GM23338 (cell line): ENCODE measurements around the gene ATF7. TPM values are rescaled to one million over a fixed set of nuclear protein-coding genes. Genes with fewer than 3 reads are reported as not detected.

Source experiments
- ATAC-seq: fragments of 200-7000 bp; cut with Tn5 transposase; 3 replicates; pipeline ENCODE4 v1.9.1; 2020
- DNase-seq: peaks from one replicate; pipeline ENCODE4 v3.0.0-alpha.2; 2015; ENCODE audit warnings: low spot score
- H2AFZ ChIP-seq: fragments of 200-600 bp; sonication (generic); 2 replicates; pipeline ENCODE4 v1.8.0; 2016; ENCODE audit warnings: antibody characterized with exemption, mild to moderate bottlenecking, moderate library complexity
- H3F3A ChIP-seq: fragments of 200-600 bp; sonication (generic); replicated peaks from 2 replicates; pipeline ENCODE4 v1.8.0; 2017; ENCODE audit warnings: antibody characterized with exemption, mixed run types, low read depth
- H3K27ac ChIP-seq: fragments of 200-600 bp; sonication (generic); 2 replicates; pipeline ENCODE4 v1.6.1; 2016; ENCODE audit warnings: low read depth
- H3K27me3 ChIP-seq: fragments of 200-600 bp; sonication (generic); 2 replicates; pipeline ENCODE4 v1.8.0; 2016; ENCODE audit warnings: mild to moderate bottlenecking, mixed run types, moderate library complexity; ENCODE audit not compliant: insufficient read depth
- H3K36me3 ChIP-seq: fragments of 200-600 bp; sonication (generic); 2 replicates; pipeline ENCODE4 v1.8.0; 2016; ENCODE audit warnings: mild to moderate bottlenecking; ENCODE audit not compliant: insufficient read depth
- H3K4me1 ChIP-seq: fragments of 200-600 bp; sonication (generic); 2 replicates; pipeline ENCODE4 v1.8.0; 2016; ENCODE audit warnings: mild to moderate bottlenecking, moderate library complexity; ENCODE audit not compliant: insufficient read depth
- H3K4me2 ChIP-seq: fragments of 200-600 bp; sonication (generic); 2 replicates; pipeline ENCODE4 v1.7.1; 2017; ENCODE audit warnings: mixed run types
- H3K4me3 ChIP-seq: fragments of 200-600 bp; sonication (generic); 2 replicates; pipeline ENCODE4 v1.6.1; 2016; ENCODE audit warnings: mixed run types
- H3K79me2 ChIP-seq: fragments of 200-600 bp; sonication (generic); replicated peaks from 2 replicates; pipeline ENCODE4 v1.8.0; 2017; ENCODE audit warnings: mild to moderate bottlenecking; ENCODE audit not compliant: insufficient read depth
- H3K9me2 ChIP-seq: fragments of 200-600 bp; sonication (generic); 2 replicates; pipeline ENCODE4 v1.8.0; 2017; ENCODE audit not compliant: insufficient read depth
- H4K20me1 ChIP-seq: fragments of 200-600 bp; sonication (generic); replicated peaks from 2 replicates; pipeline ENCODE4 v1.8.0; 2017; ENCODE audit warnings: mild to moderate bottlenecking; ENCODE audit not compliant: insufficient read depth
- H3K27ac Mint-ChIP-seq: 2 replicates; pipeline ENCODE4 v1.8.0; 2020; ENCODE audit warnings: inconsistent platforms, mild to moderate bottlenecking, moderate library complexity, mixed read lengths
- H3K27me3 Mint-ChIP-seq: 3 replicates; pipeline ENCODE4 v1.8.0; 2022; ENCODE audit warnings: low read depth, mild to moderate bottlenecking, moderate library complexity, mixed read lengths, inconsistent platforms; ENCODE audit not compliant: insufficient read depth, poor library complexity
- H3K36me3 Mint-ChIP-seq: 3 replicates; pipeline ENCODE4 v1.8.0; 2021; ENCODE audit warnings: low read depth, mild to moderate bottlenecking, inconsistent platforms, moderate library complexity, mixed read lengths
- H3K4me1 Mint-ChIP-seq: 3 replicates; pipeline ENCODE4 v1.8.0; 2020; ENCODE audit warnings: mild to moderate bottlenecking, inconsistent platforms, mixed read lengths
- H3K4me3 Mint-ChIP-seq: 3 replicates; pipeline ENCODE4 v1.8.0; 2021; ENCODE audit warnings: moderate library complexity, mild to moderate bottlenecking, inconsistent platforms, mixed read lengths
- H3K9me3 Mint-ChIP-seq: 3 replicates; pipeline ENCODE4 v1.8.0; 2020; ENCODE audit warnings: moderate library complexity, mild to moderate bottlenecking, inconsistent platforms, mixed read lengths
- CREB1 ChIP-seq: fragments of 250-450 bp; sonication (Bioruptor Pico); IDR thresholded peaks from 2 replicates; pipeline ENCODE4 v1.5.0; 2020; ENCODE audit warnings: low read depth, mild to moderate bottlenecking, moderate library complexity
- CTCF ChIP-seq, 2 experiments: fragments of 200-600 bp in 1 of 2; sonication (generic) in 1 of 2; conservative IDR thresholded peaks; 2 replicates each; pipeline versions ENCODE4 v1.5.1 to v1.6.1; 2016 to 2017; ENCODE audit warnings: antibody characterized with exemption in 2 of 2, low read depth in 2 of 2, mild to moderate bottlenecking in 2 of 2, moderate library complexity in 1 of 2
- EZH2phosphoT487 ChIP-seq: fragments of 200-600 bp; sonication (generic); IDR thresholded peaks from one replicate; pipeline ENCODE4 v1.8.1; 2018; ENCODE audit warnings: antibody characterized with exemption; ENCODE audit not compliant: unreplicated experiment
- JUNB ChIP-seq: IDR thresholded peaks from one replicate; pipeline ENCODE4 v1.6.1; 2016; ENCODE audit warnings: antibody characterized with exemption; ENCODE audit not compliant: unreplicated experiment
- NANOG ChIP-seq: IDR thresholded peaks from 2 replicates; pipeline ENCODE4 v1.6.1; 2016; ENCODE audit warnings: antibody characterized with exemption, borderline replicate concordance
- POLR2AphosphoS5 ChIP-seq: IDR thresholded peaks from 2 replicates; pipeline ENCODE4 v1.6.1; 2016; ENCODE audit warnings: antibody characterized with exemption, low read depth
- REST ChIP-seq: IDR thresholded peaks from one replicate; pipeline ENCODE4 v1.6.1; 2018; ENCODE audit warnings: antibody characterized with exemption; ENCODE audit not compliant: unreplicated experiment
- ZNF331 ChIP-seq: fragments of 250-450 bp; sonication (Bioruptor Pico); IDR thresholded peaks from 2 replicates; pipeline ENCODE4 v1.5.0; 2020; ENCODE audit warnings: low read depth, mild to moderate bottlenecking, moderate library complexity
- polyA plus RNA-seq: library from polyadenylated mRNA; unstranded; fragments of >200 nt; fragmentation: Nextera tagmentation; extraction: Ambion mirVana; gene quantifications from 2 replicates; pipeline ENCODE4 v1.2.1, GENCODE V29; 2016
- total RNA-seq: library from RNA; depleted of rRNA; stranded (reverse); fragments of >200 nt; shearing (Covaris generic); gene quantifications from 2 replicates; pipeline ENCODE4 v1.2.3, GENCODE V29; 2014
- TF ChIP-seq, protein P1 (sequence below): IDR thresholded peaks from 2 replicates; pipeline ENCODE4 v1.6.1; 2016; ENCODE audit warnings: antibody characterized with exemption
- TF ChIP-seq, protein P2 (sequence below): fragments of 250-450 bp; sonication (Bioruptor Pico); IDR thresholded peaks from 2 replicates; pipeline ENCODE4 v1.5.0; 2020; ENCODE audit warnings: mild to moderate bottlenecking, moderate library complexity

ATF7 gene
- total and polyA plus RNA-seq, 2 experiments from 2014 or later: 13.9 to 16.3 TPM

- H3K36me3 Mint-ChIP-seq: peaks cover 9% of the 10 kb centered on the region
Measured at GRCh38 chr12:53585448-53586125, 40.6 kb downstream of the ATF7 start.

More at GRCh38 chr12:53585448-53586125, 40.6 kb downstream of the ATF7 start:
- Mint-ChIP-seq H3K27me3 (peaks cover 1% of the 10 kb centered on the region), H3K27ac (no peak overlapping the region), H3K4me3 (no peak overlapping the region), H3K9me3 (peaks cover 14% of the 10 kb centered on the region), H3K4me1 (no peaks in the 10 kb centered on the region)
- no peaks in the 10 kb centered on the region for H3K4me1 ChIP-seq
- DNase-seq (no peak), ATAC-seq (no peak)
- no peak overlapping the region for H2AFZ ChIP-seq
- no peaks in the 10 kb centered on the region for H3K9me2 ChIP-seq
- no peaks in the 10 kb centered on the region for H3K36me3 ChIP-seq
- H3K4me2 ChIP-seq: no peak overlapping the region
- no peak for TF ChIP-seq EZH2phosphoT487
- no peak for TF ChIP-seq ZNF331 (CRISPR knock-in tag)
- TF ChIP-seq, protein P1, sequence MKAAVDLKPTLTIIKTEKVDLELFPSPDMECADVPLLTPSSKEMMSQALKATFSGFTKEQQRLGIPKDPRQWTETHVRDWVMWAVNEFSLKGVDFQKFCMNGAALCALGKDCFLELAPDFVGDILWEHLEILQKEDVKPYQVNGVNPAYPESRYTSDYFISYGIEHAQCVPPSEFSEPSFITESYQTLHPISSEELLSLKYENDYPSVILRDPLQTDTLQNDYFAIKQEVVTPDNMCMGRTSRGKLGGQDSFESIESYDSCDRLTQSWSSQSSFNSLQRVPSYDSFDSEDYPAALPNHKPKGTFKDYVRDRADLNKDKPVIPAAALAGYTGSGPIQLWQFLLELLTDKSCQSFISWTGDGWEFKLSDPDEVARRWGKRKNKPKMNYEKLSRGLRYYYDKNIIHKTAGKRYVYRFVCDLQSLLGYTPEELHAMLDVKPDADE: no peak
- no peak for TF ChIP-seq NANOG
- no peak for TF ChIP-seq CREB1 (CRISPR knock-in tag)
- TF ChIP-seq, protein P2, sequence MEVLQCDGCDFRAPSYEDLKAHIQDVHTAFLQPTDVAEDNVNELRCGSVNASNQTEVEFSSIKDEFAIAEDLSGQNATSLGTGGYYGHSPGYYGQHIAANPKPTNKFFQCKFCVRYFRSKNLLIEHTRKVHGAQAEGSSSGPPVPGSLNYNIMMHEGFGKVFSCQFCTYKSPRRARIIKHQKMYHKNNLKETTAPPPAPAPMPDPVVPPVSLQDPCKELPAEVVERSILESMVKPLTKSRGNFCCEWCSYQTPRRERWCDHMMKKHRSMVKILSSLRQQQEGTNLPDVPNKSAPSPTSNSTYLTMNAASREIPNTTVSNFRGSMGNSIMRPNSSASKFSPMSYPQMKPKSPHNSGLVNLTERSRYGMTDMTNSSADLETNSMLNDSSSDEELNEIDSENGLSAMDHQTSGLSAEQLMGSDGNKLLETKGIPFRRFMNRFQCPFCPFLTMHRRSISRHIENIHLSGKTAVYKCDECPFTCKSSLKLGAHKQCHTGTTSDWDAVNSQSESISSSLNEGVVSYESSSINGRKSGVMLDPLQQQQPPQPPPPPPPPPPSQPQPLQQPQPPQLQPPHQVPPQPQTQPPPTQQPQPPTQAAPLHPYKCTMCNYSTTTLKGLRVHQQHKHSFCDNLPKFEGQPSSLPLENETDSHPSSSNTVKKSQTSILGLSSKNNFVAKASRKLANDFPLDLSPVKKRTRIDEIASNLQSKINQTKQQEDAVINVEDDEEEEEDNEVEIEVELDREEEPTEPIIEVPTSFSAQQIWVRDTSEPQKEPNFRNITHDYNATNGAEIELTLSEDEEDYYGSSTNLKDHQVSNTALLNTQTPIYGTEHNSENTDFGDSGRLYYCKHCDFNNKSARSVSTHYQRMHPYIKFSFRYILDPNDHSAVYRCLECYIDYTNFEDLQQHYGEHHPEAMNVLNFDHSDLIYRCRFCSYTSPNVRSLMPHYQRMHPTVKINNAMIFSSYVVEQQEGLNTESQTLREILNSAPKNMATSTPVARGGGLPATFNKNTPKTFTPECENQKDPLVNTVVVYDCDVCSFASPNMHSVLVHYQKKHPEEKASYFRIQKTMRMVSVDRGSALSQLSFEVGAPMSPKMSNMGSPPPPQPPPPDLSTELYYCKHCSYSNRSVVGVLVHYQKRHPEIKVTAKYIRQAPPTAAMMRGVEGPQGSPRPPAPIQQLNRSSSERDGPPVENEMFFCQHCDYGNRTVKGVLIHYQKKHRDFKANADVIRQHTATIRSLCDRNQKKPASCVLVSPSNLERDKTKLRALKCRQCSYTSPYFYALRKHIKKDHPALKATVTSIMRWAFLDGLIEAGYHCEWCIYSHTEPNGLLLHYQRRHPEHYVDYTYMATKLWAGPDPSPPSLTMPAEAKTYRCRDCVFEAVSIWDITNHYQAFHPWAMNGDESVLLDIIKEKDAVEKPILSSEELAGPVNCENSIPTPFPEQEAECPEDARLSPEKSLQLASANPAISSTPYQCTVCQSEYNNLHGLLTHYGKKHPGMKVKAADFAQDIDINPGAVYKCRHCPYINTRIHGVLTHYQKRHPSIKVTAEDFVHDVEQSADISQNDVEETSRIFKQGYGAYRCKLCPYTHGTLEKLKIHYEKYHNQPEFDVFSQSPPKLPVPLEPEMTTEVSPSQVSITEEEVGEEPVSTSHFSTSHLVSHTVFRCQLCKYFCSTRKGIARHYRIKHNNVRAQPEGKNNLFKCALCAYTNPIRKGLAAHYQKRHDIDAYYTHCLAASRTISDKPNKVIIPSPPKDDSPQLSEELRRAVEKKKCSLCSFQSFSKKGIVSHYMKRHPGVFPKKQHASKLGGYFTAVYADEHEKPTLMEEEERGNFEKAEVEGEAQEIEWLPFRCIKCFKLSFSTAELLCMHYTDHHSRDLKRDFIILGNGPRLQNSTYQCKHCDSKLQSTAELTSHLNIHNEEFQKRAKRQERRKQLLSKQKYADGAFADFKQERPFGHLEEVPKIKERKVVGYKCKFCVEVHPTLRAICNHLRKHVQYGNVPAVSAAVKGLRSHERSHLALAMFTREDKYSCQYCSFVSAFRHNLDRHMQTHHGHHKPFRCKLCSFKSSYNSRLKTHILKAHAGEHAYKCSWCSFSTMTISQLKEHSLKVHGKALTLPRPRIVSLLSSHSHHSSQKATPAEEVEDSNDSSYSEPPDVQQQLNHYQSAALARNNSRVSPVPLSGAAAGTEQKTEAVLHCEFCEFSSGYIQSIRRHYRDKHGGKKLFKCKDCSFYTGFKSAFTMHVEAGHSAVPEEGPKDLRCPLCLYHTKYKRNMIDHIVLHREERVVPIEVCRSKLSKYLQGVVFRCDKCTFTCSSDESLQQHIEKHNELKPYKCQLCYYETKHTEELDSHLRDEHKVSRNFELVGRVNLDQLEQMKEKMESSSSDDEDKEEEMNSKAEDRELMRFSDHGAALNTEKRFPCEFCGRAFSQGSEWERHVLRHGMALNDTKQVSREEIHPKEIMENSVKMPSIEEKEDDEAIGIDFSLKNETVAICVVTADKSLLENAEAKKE: no peak
- no peak for TF ChIP-seq JUNB
- TF ChIP-seq CTCF (conservative IDR thresholded peaks at IDR 0.05; ENCODE audit: low read depth in 2 of 2): no peak
- no peak for TF ChIP-seq REST
- TF ChIP-seq POLR2AphosphoS5: no peak
- H3K4me3 ChIP-seq: no peak overlapping the region
- H4K20me1 ChIP-seq: peaks cover 8% of the 10 kb centered on the region; the same call in 1 of the 2 replicates
- no peaks in the 10 kb centered on the region for H3K27me3 ChIP-seq
- no peaks in the 10 kb centered on the region; the same call in 1 of the 2 replicates for H3K79me2 ChIP-seq
- no peaks in the 10 kb centered on the region for H3F3A ChIP-seq
- no peak overlapping the region for H3K27ac ChIP-seq
